GM12892 (cell line): Measurements from ENCODE around the gene AP2A2.

Experiments used
- POLR2A ChIP-seq: IDR thresholded peaks from 2 replicates; pipeline ENCODE4 v1.6.1; 2011; ENCODE audit warnings: low read depth, low read length, control low read depth
- TAF1 ChIP-seq: IDR thresholded peaks from 2 replicates; pipeline ENCODE4 v1.6.1; 2011; ENCODE audit warnings: low read depth, mild to moderate bottlenecking, control low read depth, low read length, borderline replicate concordance

DNA sequence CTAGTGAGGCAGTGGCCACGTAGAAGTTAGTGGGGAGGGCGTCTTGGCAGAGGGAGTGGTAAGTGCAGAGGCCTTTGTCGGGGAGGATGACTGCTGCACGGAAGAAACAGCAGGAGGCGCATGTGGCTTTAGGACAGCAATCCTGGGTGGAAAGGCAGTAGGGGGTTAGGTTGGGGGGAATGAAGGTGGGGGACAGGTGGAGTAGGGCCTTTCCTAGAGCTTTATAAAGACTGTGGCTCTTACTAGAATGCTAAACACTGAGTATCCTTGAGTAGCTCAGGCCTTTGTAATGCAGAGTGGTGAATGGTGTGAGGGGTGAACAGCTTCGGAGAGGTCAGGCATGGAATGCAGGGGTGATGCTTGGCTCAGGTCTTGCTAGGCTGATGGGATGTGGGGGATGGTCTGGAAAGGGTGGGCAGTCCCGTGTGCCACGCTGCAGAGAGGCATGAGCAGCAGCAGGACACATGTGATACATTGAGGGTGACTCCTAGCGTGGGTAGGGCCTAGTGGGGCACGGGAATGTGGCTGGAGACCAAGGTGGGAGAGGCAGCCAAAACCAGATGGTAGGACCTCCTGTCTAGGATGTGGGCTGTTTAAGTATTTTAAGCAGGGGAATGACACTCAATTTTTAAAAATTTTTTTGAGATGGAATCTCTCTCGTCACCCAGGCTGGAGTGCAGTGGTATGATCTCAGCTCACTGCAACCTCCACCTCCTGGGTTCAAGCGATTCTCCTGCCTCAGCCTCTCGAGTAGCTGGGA, 19.2 kb downstream of the AP2A2 start:
- no peak for TF ChIP-seq POLR2A
- no peak for TF ChIP-seq TAF1
